ENCODE measurements around the gene EIF6. TPM values are rescaled to one million over a fixed set of nuclear protein-coding genes. Genes with fewer than 3 reads are reported as not detected.

The EIF6 gene
- total and polyA plus RNA-seq, 2 experiments from 2014 or later = 149 to 215 TPM

DNA sequence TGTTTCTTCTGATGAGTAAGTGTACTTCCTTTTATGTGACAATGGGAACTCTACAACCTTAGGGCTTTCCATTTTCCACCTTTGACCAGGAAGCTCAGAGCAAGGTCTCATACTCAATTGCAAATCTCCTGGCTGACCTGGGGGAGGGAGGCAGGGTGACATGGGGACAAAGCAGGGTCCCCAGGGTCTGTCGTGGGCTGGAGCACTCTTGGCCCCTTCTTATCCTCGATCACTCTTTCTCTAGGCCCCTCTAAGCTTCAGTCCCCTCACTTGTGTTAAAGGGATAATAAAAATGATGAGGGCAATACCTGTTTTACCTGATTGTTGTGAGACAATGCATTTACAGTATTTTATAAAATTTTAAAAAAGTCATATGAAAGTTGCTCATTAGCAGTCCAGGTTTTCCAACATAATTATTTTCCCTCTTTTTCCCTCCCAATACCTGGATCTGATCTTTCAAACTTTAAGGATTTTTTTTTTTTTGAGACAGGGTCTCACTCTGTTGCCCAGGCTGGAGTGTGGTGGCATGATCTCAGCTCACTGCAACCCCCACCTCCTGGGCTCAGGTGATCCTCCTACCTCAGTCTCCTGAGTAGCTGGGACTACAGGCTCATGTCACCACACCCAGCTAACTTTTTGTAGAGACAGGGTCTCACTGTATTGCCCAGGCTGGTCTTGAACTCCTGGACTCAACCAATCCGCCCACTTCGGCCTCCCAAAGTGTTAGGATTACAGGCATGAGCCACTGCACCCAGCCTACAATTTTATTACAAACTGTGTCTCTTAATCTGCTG is 16.1 kb upstream of the EIF6 start:
- no peaks in the 10 kb centered on the region for H4K20me1 ChIP-seq (replicated peaks; ENCODE audit: insufficient read depth)
- ATAC-seq (no peak), DNase-seq (ENCODE audit: low spot score) (no peak)
- no peaks in the 10 kb centered on the region for H3K27me3 ChIP-seq (ENCODE audit: insufficient read depth)
- Mint-ChIP-seq H3K27ac (no peak overlapping the region), H3K36me3 (ENCODE audit: low read depth) (0 out of 3 replicates have a peak, but pooled peaks cover under 1% of the 10 kb centered on the region), H3K27me3 (ENCODE audit: insufficient read depth, low read depth, poor library complexity) (peaks cover 7% of the 10 kb centered on the region), H3K4me1 (peaks cover 16% of the 10 kb centered on the region), H3K4me3 (no peak overlapping the region), H3K9me3 (no peaks in the 10 kb centered on the region)
- H3K79me2 ChIP-seq (replicated peaks; ENCODE audit: insufficient read depth) = no peaks in the 10 kb centered on the region
- H3K9me2 ChIP-seq (ENCODE audit: insufficient read depth) = no peaks in the 10 kb centered on the region
- TF ChIP-seq, protein P1, sequence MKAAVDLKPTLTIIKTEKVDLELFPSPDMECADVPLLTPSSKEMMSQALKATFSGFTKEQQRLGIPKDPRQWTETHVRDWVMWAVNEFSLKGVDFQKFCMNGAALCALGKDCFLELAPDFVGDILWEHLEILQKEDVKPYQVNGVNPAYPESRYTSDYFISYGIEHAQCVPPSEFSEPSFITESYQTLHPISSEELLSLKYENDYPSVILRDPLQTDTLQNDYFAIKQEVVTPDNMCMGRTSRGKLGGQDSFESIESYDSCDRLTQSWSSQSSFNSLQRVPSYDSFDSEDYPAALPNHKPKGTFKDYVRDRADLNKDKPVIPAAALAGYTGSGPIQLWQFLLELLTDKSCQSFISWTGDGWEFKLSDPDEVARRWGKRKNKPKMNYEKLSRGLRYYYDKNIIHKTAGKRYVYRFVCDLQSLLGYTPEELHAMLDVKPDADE (IDR thresholded peaks at IDR 0.05) = no peak
- TF ChIP-seq STAT1 (IDR thresholded peaks at IDR 0.05; ENCODE audit: unreplicated experiment) (no peak), NANOG (IDR thresholded peaks at IDR 0.05; ENCODE audit: borderline replicate concordance) (no peak), EZH2phosphoT487 (IDR thresholded peaks at IDR 0.05; ENCODE audit: unreplicated experiment) (no peak), CREB1 (CRISPR knock-in tag; IDR thresholded peaks at IDR 0.05; ENCODE audit: low read depth) (no peak), ZNF114 (CRISPR knock-in tag; IDR thresholded peaks at IDR 0.05) (no peak), EZH2 (IDR thresholded peaks at IDR 0.05; ENCODE audit: low read depth, unreplicated experiment) (no peak), JUNB (IDR thresholded peaks at IDR 0.05; ENCODE audit: unreplicated experiment) (no peak), POLR2AphosphoS5 (IDR thresholded peaks at IDR 0.05; ENCODE audit: low read depth) (no peak), ZNF331 (CRISPR knock-in tag; IDR thresholded peaks at IDR 0.05; ENCODE audit: low read depth) (no peak)
- TF ChIP-seq, protein P2, sequence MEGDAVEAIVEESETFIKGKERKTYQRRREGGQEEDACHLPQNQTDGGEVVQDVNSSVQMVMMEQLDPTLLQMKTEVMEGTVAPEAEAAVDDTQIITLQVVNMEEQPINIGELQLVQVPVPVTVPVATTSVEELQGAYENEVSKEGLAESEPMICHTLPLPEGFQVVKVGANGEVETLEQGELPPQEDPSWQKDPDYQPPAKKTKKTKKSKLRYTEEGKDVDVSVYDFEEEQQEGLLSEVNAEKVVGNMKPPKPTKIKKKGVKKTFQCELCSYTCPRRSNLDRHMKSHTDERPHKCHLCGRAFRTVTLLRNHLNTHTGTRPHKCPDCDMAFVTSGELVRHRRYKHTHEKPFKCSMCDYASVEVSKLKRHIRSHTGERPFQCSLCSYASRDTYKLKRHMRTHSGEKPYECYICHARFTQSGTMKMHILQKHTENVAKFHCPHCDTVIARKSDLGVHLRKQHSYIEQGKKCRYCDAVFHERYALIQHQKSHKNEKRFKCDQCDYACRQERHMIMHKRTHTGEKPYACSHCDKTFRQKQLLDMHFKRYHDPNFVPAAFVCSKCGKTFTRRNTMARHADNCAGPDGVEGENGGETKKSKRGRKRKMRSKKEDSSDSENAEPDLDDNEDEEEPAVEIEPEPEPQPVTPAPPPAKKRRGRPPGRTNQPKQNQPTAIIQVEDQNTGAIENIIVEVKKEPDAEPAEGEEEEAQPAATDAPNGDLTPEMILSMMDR (conservative IDR thresholded peaks at IDR 0.05; ENCODE audit: low read depth in 2 of 2) = no peak
- TF ChIP-seq, protein P3, sequence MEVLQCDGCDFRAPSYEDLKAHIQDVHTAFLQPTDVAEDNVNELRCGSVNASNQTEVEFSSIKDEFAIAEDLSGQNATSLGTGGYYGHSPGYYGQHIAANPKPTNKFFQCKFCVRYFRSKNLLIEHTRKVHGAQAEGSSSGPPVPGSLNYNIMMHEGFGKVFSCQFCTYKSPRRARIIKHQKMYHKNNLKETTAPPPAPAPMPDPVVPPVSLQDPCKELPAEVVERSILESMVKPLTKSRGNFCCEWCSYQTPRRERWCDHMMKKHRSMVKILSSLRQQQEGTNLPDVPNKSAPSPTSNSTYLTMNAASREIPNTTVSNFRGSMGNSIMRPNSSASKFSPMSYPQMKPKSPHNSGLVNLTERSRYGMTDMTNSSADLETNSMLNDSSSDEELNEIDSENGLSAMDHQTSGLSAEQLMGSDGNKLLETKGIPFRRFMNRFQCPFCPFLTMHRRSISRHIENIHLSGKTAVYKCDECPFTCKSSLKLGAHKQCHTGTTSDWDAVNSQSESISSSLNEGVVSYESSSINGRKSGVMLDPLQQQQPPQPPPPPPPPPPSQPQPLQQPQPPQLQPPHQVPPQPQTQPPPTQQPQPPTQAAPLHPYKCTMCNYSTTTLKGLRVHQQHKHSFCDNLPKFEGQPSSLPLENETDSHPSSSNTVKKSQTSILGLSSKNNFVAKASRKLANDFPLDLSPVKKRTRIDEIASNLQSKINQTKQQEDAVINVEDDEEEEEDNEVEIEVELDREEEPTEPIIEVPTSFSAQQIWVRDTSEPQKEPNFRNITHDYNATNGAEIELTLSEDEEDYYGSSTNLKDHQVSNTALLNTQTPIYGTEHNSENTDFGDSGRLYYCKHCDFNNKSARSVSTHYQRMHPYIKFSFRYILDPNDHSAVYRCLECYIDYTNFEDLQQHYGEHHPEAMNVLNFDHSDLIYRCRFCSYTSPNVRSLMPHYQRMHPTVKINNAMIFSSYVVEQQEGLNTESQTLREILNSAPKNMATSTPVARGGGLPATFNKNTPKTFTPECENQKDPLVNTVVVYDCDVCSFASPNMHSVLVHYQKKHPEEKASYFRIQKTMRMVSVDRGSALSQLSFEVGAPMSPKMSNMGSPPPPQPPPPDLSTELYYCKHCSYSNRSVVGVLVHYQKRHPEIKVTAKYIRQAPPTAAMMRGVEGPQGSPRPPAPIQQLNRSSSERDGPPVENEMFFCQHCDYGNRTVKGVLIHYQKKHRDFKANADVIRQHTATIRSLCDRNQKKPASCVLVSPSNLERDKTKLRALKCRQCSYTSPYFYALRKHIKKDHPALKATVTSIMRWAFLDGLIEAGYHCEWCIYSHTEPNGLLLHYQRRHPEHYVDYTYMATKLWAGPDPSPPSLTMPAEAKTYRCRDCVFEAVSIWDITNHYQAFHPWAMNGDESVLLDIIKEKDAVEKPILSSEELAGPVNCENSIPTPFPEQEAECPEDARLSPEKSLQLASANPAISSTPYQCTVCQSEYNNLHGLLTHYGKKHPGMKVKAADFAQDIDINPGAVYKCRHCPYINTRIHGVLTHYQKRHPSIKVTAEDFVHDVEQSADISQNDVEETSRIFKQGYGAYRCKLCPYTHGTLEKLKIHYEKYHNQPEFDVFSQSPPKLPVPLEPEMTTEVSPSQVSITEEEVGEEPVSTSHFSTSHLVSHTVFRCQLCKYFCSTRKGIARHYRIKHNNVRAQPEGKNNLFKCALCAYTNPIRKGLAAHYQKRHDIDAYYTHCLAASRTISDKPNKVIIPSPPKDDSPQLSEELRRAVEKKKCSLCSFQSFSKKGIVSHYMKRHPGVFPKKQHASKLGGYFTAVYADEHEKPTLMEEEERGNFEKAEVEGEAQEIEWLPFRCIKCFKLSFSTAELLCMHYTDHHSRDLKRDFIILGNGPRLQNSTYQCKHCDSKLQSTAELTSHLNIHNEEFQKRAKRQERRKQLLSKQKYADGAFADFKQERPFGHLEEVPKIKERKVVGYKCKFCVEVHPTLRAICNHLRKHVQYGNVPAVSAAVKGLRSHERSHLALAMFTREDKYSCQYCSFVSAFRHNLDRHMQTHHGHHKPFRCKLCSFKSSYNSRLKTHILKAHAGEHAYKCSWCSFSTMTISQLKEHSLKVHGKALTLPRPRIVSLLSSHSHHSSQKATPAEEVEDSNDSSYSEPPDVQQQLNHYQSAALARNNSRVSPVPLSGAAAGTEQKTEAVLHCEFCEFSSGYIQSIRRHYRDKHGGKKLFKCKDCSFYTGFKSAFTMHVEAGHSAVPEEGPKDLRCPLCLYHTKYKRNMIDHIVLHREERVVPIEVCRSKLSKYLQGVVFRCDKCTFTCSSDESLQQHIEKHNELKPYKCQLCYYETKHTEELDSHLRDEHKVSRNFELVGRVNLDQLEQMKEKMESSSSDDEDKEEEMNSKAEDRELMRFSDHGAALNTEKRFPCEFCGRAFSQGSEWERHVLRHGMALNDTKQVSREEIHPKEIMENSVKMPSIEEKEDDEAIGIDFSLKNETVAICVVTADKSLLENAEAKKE (CRISPR knock-in tag; IDR thresholded peaks at IDR 0.05) = no peak
- no peak overlapping the region for H3K4me3 ChIP-seq
- no peak overlapping the region for H3K27ac ChIP-seq (ENCODE audit: low read depth)
- no peaks in the 10 kb centered on the region for H3K36me3 ChIP-seq (ENCODE audit: insufficient read depth)
- H3K4me2 ChIP-seq = no peak overlapping the region
- no peaks in the 10 kb centered on the region for H3F3A ChIP-seq (replicated peaks; ENCODE audit: low read depth)
- peaks cover 9% of the 10 kb centered on the region for H3K4me1 ChIP-seq (ENCODE audit: insufficient read depth)
- no peak overlapping the region for H2AFZ ChIP-seq
